ENCODE data around the gene RGS16.

GRCh38 chr1:182628657-182629056 is 24.5 kb upstream of the RGS16 start:
- TF ChIP-seq YY1 (IDR thresholded peaks at IDR 0.05; ENCODE audit: extremely low read depth, insufficient replicate concordance, low read depth, low read length) (no peak), CTCF (IDR thresholded peaks at IDR 0.05 in 2 of 3, conservative IDR thresholded peaks at IDR 0.05 in 1 of 3; ENCODE audit: borderline replicate concordance in 1 of 3, insufficient read depth in 1 of 3, low read depth in 2 of 3, low read length in 2 of 3) (no peak), POLR2AphosphoS5 (IDR thresholded peaks at IDR 0.05; ENCODE audit: low read depth, low read length) (no peak), EZH2 (IDR thresholded peaks at IDR 0.05) (no peak), ATF3 (IDR thresholded peaks at IDR 0.05) (no peak), CEBPB (IDR thresholded peaks at IDR 0.05; ENCODE audit: low read depth) (no peak), POLR2A (IDR thresholded peaks at IDR 0.05; ENCODE audit: borderline replicate concordance, extremely low read depth, insufficient read depth, insufficient read length) (no peak), EGR1 (IDR thresholded peaks at IDR 0.05; ENCODE audit: low read depth) (no peak), MAX (IDR thresholded peaks at IDR 0.05) (no peak), SIN3A (IDR thresholded peaks at IDR 0.05; ENCODE audit: low read depth) (no peak)

All from HCT116 (cell line).